Brain microvascular endothelial cell (primary cell): Measurements from ENCODE around the gene COMMD4.
A peak's percentile ranks its signal among the peaks of the same experiment; 100 is the strongest.
"Not testable (repeated sequence)": the region's sequence is repeated elsewhere in the genome, so short reads cannot be mapped to it uniquely, and the experiment has no call there.

Experiments used
- DNase-seq: peaks from one replicate; pipeline ENCODE4 v3.0.0-alpha.2; 2020
- H3K27ac ChIP-seq: fragments of 250-450 bp; sonication (Bioruptor Pico); 2 replicates; pipeline ENCODE4 v1.5.1; 2020; ENCODE audit warnings: mild to moderate bottlenecking, moderate library complexity
- H3K27me3 ChIP-seq: fragments of 250-450 bp; sonication (Bioruptor Pico); replicated peaks from 2 replicates; pipeline ENCODE4 v1.5.1; 2020; ENCODE audit warnings: mild to moderate bottlenecking
- H3K36me3 ChIP-seq: fragments of 250-450 bp; sonication (Bioruptor Pico); replicated peaks from 2 replicates; pipeline ENCODE4 v1.5.1; 2020; ENCODE audit warnings: mild to moderate bottlenecking
- H3K4me3 ChIP-seq: 2 replicates; pipeline ENCODE4 v1.5.1; 2011; ENCODE audit warnings: low read depth, mild to moderate bottlenecking, control low read depth, low read length, moderate library complexity
- CTCF ChIP-seq: IDR thresholded peaks from 2 replicates; pipeline ENCODE4 v1.5.1; 2011; ENCODE audit warnings: low read depth, mild to moderate bottlenecking, moderate library complexity, low read length, control low read depth, inconsistent platforms; ENCODE audit errors: missing control alignments
- in situ Hi-C: cut with HindIII; loops from 2 replicates; pipeline ENCODE4 v1.10.0; 2017; ENCODE audit warnings: low sequenced_read_pairs, low pct_ligation_motif_present

The COMMD4 gene

GRCh38 chr15:75329571-75329970, 6.3 kb upstream of the COMMD4 start:
- in situ Hi-C loops = no loop called here
- no peak for DNase-seq
- Histone ChIP-seq H3K27me3 (no peaks in the 10 kb centered on the region), H3K27ac (no peak overlapping the region), H3K36me3 (no peaks in the 10 kb centered on the region), H3K4me3 (no peak overlapping the region)
- TF ChIP-seq CTCF = no peak

- H3K36me3 ChIP-seq, DNase-seq, in situ Hi-C loops, H3K4me3 ChIP-seq, H3K27me3 ChIP-seq, H3K27ac ChIP-seq: not testable (repeated sequence)
Observed at GRCh38 chr15:75332093-75332492, 3.8 kb upstream of the COMMD4 start.

GRCh38 chr15:75333654-75334419, 2.0 kb upstream of the COMMD4 start:
- H3K27ac ChIP-seq, H3K36me3 ChIP-seq, H3K4me3 ChIP-seq, H3K27me3 ChIP-seq, in situ Hi-C loops, DNase-seq: not testable (repeated sequence)

GRCh38 chr15:75335313-75335704, 554 bp upstream of the COMMD4 start:
- DNase-seq = no peak
- in situ Hi-C loops = no loop called here
- Histone ChIP-seq H3K36me3 (peaks cover 1% of the 10 kb centered on the region), H3K4me3 (peak overlapping the region; percentile 74), H3K27ac (peak overlapping the region; percentile 49), H3K27me3 (no peaks in the 10 kb centered on the region)
- TF ChIP-seq CTCF = no peak

- Histone ChIP-seq H3K27ac (no peak overlapping the region), H3K27me3 (no peaks in the 10 kb centered on the region), H3K36me3 (peaks cover 2% of the 10 kb centered on the region), H3K4me3 (no peak overlapping the region)
- no peak for TF ChIP-seq CTCF
- in situ Hi-C loops = no loop called here
- DNase-seq = no peak
Observed at GRCh38 chr15:75338661-75339240, 2.9 kb downstream of the COMMD4 start.

- no peak for DNase-seq
- Histone ChIP-seq H3K27me3 (no peaks in the 10 kb centered on the region), H3K27ac (no peak overlapping the region), H3K4me3 (no peak overlapping the region), H3K36me3 (peaks cover 2% of the 10 kb centered on the region)
- in situ Hi-C loops = no loop called here
- no peak for TF ChIP-seq CTCF
Observed at GRCh38 chr15:75339531-75340240, 3.8 kb downstream of the COMMD4 start.
